Measurements from ENCODE around the gene CUEDC2. TPM values are rescaled to one million over a fixed set of nuclear protein-coding genes. Genes with fewer than 3 reads are reported as not detected.

CUEDC2 gene
- total RNA-seq, 3 donors from 2014 or later (not counting 1 experiment from before 2014, with no cell fraction given), result 35.0 to 43.0 (median 37.7) TPM

DNA sequence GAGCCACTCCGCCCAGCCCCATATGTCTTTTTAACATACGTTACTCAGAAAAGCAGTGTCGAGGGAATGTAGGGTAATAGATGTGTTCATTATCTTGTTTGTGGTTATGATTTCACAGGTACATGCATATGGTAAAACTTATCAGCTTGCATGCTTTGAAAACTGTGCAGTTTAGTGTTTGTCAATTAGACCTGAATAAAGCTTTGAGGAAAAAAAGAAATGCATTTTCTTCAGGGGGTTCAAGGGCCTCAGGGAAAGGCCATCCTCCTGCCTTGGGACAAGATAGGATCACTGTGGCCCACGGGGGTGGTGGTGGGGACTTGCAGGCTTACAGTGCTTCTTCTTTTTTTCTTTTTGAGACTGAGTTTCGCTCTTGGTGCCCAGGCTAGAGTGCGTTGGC lies 34.9 kb upstream of the CUEDC2 start:
- Histone ChIP-seq H3K4me1 (ENCODE audit: control insufficient read depth, insufficient read depth, low read length) (no peaks in the 10 kb centered on the region), H3K9me3 (ENCODE audit: control insufficient read depth, insufficient read depth, low read length) (no peaks in the 10 kb centered on the region), H3K27ac (ENCODE audit: low read length) (no peak overlapping the region), H3K36me3 (ENCODE audit: control insufficient read depth, insufficient read depth, low read length) (no peaks in the 10 kb centered on the region), H3K4me3 (ENCODE audit: low read length) (no peak overlapping the region), H3K27me3 (ENCODE audit: control insufficient read depth, insufficient read depth, low read length) (no peaks in the 10 kb centered on the region)
- TF ChIP-seq, protein P1, sequence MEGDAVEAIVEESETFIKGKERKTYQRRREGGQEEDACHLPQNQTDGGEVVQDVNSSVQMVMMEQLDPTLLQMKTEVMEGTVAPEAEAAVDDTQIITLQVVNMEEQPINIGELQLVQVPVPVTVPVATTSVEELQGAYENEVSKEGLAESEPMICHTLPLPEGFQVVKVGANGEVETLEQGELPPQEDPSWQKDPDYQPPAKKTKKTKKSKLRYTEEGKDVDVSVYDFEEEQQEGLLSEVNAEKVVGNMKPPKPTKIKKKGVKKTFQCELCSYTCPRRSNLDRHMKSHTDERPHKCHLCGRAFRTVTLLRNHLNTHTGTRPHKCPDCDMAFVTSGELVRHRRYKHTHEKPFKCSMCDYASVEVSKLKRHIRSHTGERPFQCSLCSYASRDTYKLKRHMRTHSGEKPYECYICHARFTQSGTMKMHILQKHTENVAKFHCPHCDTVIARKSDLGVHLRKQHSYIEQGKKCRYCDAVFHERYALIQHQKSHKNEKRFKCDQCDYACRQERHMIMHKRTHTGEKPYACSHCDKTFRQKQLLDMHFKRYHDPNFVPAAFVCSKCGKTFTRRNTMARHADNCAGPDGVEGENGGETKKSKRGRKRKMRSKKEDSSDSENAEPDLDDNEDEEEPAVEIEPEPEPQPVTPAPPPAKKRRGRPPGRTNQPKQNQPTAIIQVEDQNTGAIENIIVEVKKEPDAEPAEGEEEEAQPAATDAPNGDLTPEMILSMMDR (IDR thresholded peaks at IDR 0.05), result no peak
- peaks cover 7 to 14% of the 10 kb centered on the region in 2 donors for H3K4me1 Mint-ChIP-seq
- no peaks in the 10 kb centered on the region for H3K9me3 Mint-ChIP-seq
- DNase-seq, result no peak
- no peak overlapping the region for H3K27ac Mint-ChIP-seq
- H3K27me3 Mint-ChIP-seq (ENCODE audit: low read depth in 2 of 2), result peaks cover 0 to 2% of the 10 kb centered on the region in 2 donors
- H3K4me3 Mint-ChIP-seq, result no peak overlapping the region
- ATAC-seq, result no peak
- 83% methylated on average over 6 of the region's 6 CpGs for WGBS (ENCODE audit: insufficient coverage)
- intact Hi-C loops (cut with micrococcal nuclease), result no loop called here
- H3K36me3 Mint-ChIP-seq, result no peaks in the 10 kb centered on the region

DNA sequence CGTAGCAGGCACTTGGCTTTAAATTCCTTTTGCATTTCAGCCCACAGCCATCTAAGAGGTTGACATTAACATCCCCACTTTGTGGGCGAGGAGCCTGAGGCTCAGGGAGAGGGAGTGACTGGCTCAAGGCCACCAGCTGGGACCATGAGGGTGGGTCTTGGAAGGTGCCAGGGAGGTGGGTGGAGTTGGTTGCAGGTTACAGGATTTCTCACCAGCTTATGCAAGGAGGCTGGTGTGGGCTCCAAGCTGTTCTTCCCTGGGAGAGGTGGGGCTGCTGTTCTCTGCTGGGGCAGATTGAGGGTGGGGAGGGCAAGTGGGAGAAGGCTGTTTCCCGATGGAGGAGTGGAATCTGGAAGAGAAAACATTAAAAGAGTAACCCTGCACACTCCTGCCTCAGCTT lies 33.1 kb upstream of the CUEDC2 start:
- H3K27ac Mint-ChIP-seq, result no peak overlapping the region
- peaks cover 21 to 32% of the 10 kb centered on the region in 2 donors for H3K4me1 Mint-ChIP-seq
- Histone ChIP-seq H3K27me3 (ENCODE audit: control insufficient read depth, insufficient read depth, low read length) (no peaks in the 10 kb centered on the region), H3K4me3 (ENCODE audit: low read length) (no peak overlapping the region), H3K4me1 (ENCODE audit: control insufficient read depth, insufficient read depth, low read length) (peaks cover 15% of the 10 kb centered on the region), H3K9me3 (ENCODE audit: control insufficient read depth, insufficient read depth, low read length) (no peaks in the 10 kb centered on the region), H3K27ac (ENCODE audit: low read length) (no peak overlapping the region), H3K36me3 (ENCODE audit: control insufficient read depth, insufficient read depth, low read length) (no peaks in the 10 kb centered on the region)
- peaks cover 0 to 2% of the 10 kb centered on the region in 2 donors for H3K27me3 Mint-ChIP-seq (ENCODE audit: low read depth in 2 of 2)
- ATAC-seq, result no peak
- H3K4me3 Mint-ChIP-seq, result no peak overlapping the region
- intact Hi-C loops (cut with micrococcal nuclease), result no loop called here
- no peak for DNase-seq
- no peaks in the 10 kb centered on the region for H3K36me3 Mint-ChIP-seq
- TF ChIP-seq, protein P1 (IDR thresholded peaks at IDR 0.05), result no peak
- H3K9me3 Mint-ChIP-seq, result no peaks in the 10 kb centered on the region
- 88% methylated on average over 3 of the region's 3 CpGs for WGBS (ENCODE audit: insufficient coverage)

- Histone ChIP-seq H3K27me3 (ENCODE audit: control insufficient read depth, insufficient read depth, low read length) (no peaks in the 10 kb centered on the region), H3K4me3 (ENCODE audit: low read length) (no peak overlapping the region), H3K4me1 (ENCODE audit: control insufficient read depth, insufficient read depth, low read length) (peaks cover 15% of the 10 kb centered on the region), H3K9me3 (ENCODE audit: control insufficient read depth, insufficient read depth, low read length) (no peaks in the 10 kb centered on the region), H3K36me3 (ENCODE audit: control insufficient read depth, insufficient read depth, low read length) (no peaks in the 10 kb centered on the region), H3K27ac (ENCODE audit: low read length) (no peak overlapping the region)
- ATAC-seq (no peak), DNase-seq (no peak)
- TF ChIP-seq, protein P1 (IDR thresholded peaks at IDR 0.05), result no peak
- Mint-ChIP-seq H3K9me3 (no peaks in the 10 kb centered on the region), H3K4me1 (peaks cover 22 to 27% of the 10 kb centered on the region in 2 donors), H3K36me3 (no peaks in the 10 kb centered on the region), H3K4me3 (no peak overlapping the region), H3K27me3 (ENCODE audit: low read depth in 2 of 2) (peaks cover 0 to 2% of the 10 kb centered on the region in 2 donors), H3K27ac (no peak overlapping the region)
- intact Hi-C loops (cut with micrococcal nuclease), result loop anchor here (5.0 kb wide), 1 partner anchor 47 kb away; the partner anchor contains the start of gene PSD
- WGBS (ENCODE audit: insufficient coverage), result 87% methylated on average over 10 of the region's 10 CpGs
Observed at GRCh38 chr10:102463983-102464382, 31.6 kb upstream of the CUEDC2 start.

DNA sequence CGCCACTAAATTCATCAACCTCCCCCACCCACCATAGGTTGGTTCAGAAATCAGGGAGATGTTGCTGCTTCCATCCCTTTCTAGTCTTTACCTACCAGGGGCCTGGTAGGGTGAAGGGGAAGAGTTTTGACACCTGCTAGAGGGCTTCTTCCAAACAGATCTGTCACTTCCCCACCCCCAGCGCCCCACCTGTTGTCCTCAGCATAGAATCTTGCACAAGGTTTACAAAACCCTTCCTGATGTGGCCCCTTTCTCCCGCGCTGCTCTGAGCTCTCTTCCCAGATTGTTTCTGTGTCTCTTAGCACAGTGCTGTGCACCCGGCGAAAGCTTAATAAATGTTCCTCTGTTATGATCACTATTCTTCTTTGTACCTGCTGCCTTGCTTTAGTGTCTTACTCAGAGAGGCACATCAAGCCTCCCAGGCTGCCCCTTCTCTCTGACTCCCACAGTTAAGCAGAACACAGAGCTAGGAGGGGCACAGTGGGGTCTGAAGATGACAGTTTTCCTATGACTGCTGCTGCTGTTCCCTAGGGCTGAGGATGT lies 30.2 kb upstream of the CUEDC2 start:
- TF ChIP-seq, protein P1 (IDR thresholded peaks at IDR 0.05), result no peak

More for the DNA sequence above, 30.2 kb upstream of the CUEDC2 start:
- Histone ChIP-seq H3K4me1 (ENCODE audit: control insufficient read depth, insufficient read depth, low read length) (peaks cover 15% of the 10 kb centered on the region), H3K27ac (ENCODE audit: low read length) (no peak overlapping the region), H3K27me3 (ENCODE audit: control insufficient read depth, insufficient read depth, low read length) (no peaks in the 10 kb centered on the region), H3K9me3 (ENCODE audit: control insufficient read depth, insufficient read depth, low read length) (no peaks in the 10 kb centered on the region), H3K36me3 (ENCODE audit: control insufficient read depth, insufficient read depth, low read length) (no peaks in the 10 kb centered on the region), H3K4me3 (ENCODE audit: low read length) (no peak overlapping the region)
- WGBS (ENCODE audit: insufficient coverage), result 79% methylated on average over 6 of the region's 6 CpGs
- Mint-ChIP-seq H3K4me3 (peak overlapping the region; percentile 98), H3K27ac (peak overlapping the region; percentile 54 to 80), H3K4me1 (peaks cover 22 to 26% of the 10 kb centered on the region in 2 donors), H3K9me3 (no peaks in the 10 kb centered on the region), H3K27me3 (ENCODE audit: low read depth in 2 of 2) (peaks cover 0 to 2% of the 10 kb centered on the region in 2 donors), H3K36me3 (no peaks in the 10 kb centered on the region)
- ATAC-seq (no peak), DNase-seq (no peak)
- intact Hi-C loops (cut with micrococcal nuclease), result loop anchor here (5.0 kb wide), 1 partner anchor 45 kb away; the partner anchor contains the start of gene PSD
